ENCODE data around the gene ALG8.
"Not testable (repeated sequence)": the region's sequence is repeated elsewhere in the genome, so short reads cannot be mapped to it uniquely, and the experiment has no call there.

The ALG8 gene

DNA sequence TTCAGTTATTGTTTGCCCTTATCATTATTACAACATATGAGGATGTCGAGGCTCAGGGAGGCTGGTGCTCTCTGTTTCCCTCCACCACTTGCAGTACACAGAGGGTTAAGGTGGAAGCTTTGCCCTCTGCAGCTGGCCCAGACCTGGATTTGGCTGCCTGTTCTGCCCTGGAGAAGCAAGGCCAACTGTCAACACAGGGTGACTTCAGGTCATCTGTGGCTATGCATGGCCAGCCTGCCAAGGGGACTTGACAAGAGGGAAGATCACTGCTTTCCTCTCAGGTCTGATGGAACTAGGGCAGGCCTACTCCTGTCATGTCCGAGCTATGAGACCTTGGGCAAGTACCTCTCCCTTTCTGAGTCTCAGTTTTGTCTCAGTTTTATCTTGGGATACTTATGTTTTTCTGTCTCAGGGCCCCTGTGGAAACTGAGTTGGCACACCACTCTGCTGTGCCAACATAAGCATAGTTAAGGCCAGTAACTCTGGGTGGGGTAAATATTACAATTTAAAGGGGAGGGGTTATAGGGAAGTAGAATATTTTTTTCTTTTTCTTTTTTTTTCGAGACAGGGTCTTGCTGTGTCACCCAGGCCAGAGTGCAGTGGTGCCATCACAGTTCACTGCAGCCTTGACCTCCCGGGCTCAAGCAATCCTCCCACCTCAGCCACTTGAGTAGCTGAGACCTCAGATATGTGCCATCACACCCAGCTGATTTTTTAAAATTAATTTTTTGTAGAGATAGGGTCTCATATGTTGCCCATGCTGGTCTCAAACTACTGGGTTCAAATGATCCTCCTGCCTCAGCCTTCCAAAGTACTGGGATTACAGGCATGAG is 78.1 kb downstream of the ALG8 start:
- Histone ChIP-seq H3K4me2 (ENCODE audit: insufficient read depth, low read length, poor library complexity, severe bottlenecking) (no peak overlapping the region), H3K36me3 (replicated peaks in 1 of 2; ENCODE audit: control insufficient read depth in 2 of 2, insufficient read depth in 2 of 2, low read length in 2 of 2) (no peaks in the 10 kb centered on the region), H3K23ac (ENCODE audit: low read depth, low read length, poor library complexity) (no peak overlapping the region), H3K4me1 (ENCODE audit: control insufficient read depth in 2 of 2, insufficient read depth in 1 of 2, low read depth in 1 of 2, low read length in 2 of 2) (no peaks in the 10 kb centered on the region), H3K18ac (ENCODE audit: low read length) (no peak overlapping the region), H3K9ac (ENCODE audit: low read depth, low read length, poor library complexity) (no peak overlapping the region), H3K79me1 (ENCODE audit: low read depth, low read length) (no peaks in the 10 kb centered on the region), H2BK12ac (ENCODE audit: low read length) (no peak overlapping the region), H3K14ac (ENCODE audit: low read length) (no peak overlapping the region), H3K4ac (ENCODE audit: low read length) (no peak overlapping the region), H3K9me3 (replicated peaks in 1 of 2; ENCODE audit: control insufficient read depth in 2 of 2, insufficient read depth in 1 of 2, low read depth in 1 of 2, low read length in 2 of 2) (no peaks in the 10 kb centered on the region), H2BK120ac (ENCODE audit: low read depth, low read length) (no peak overlapping the region), H4K91ac (ENCODE audit: low read depth, low read length, poor library complexity) (no peak overlapping the region), H2BK5ac (ENCODE audit: low read length) (no peak overlapping the region), H3K4me3 (ENCODE audit: low read length in 2 of 2) (no peak overlapping the region), H4K8ac (ENCODE audit: low read depth, low read length) (no peak overlapping the region), H2AK5ac (ENCODE audit: low read depth, low read length) (no peak overlapping the region), H3K27ac (replicated peaks; ENCODE audit: low read length) (no peak overlapping the region), H2BK15ac (ENCODE audit: low read length) (no peak overlapping the region), H3K27me3 (ENCODE audit: control insufficient read depth in 3 of 3, insufficient read depth in 3 of 3, low read depth in 1 of 3, low read length in 3 of 3) (no peaks in the 10 kb centered on the region), H2AFZ (ENCODE audit: low read length) (no peak overlapping the region)
- no peak for DNase-seq (ENCODE audit: low spot score)
- WGBS, 2 donors (ENCODE audit: extremely low coverage in 2 of 2, insufficient read length in 2 of 2, insufficient replicate concordance in 1 of 2), result no CpG with 5 or more reads among the region's 4 CpGs

DNA sequence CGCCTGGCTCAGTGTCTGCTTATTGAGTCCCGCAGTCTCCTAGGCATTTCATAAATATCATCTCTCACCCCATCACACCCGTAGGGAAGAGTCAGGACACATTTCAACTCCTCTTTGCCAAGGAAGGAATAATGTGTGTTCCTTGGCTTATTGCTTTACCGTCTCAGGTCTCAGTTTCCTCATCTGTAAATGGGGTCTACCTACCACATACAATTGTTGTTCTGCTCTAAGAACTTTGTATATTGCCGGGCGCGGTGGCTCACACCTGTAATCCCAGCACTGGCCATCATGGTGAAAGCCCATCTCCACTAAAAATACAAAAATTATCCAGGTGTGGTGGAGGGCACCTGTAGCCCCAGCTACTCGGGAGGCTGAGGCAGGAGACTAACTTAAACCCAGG is 78.9 kb downstream of the ALG8 start:
- WGBS, 2 donors (ENCODE audit: extremely low coverage in 2 of 2, insufficient read length in 2 of 2, insufficient replicate concordance in 1 of 2), result no CpG with 5 or more reads among the region's 8 CpGs
- no peak overlapping the region for H3K4me3 ChIP-seq (ENCODE audit: low read length in 2 of 2)

DNA sequence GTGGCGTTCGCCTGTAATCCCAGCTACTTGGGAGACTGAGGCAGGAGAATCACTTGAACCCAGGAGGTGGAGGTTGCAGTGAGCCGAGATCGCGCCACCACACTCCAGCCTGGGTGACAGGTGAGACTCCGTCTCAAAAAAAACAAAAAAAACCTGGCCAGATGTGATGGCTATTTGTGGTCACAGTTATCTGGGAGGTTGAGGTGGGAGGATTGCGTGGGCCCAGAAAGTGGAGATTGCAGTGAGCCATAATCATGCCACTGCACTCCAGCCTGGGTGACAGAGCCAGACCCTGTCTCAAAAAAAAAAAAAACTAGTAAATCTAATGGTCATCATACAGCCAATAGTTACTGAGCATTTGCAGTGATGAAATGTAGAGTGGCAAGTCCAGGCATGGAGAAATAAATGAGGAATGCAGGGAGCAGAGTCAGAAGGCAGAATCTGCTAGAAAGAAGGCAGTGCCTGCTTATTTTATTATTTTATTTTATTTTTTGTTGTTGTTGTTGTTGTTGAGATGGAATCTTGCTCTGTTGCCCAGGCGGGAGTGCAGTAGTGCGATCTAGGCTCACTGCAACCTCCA is 79.6 kb downstream of the ALG8 start:
- not testable (repeated sequence) for H3K79me1 ChIP-seq (ENCODE audit: low read depth, low read length); H2AFZ ChIP-seq (ENCODE audit: low read length); H2AK5ac ChIP-seq (ENCODE audit: low read depth, low read length); H3K14ac ChIP-seq (ENCODE audit: low read length); H3K4me2 ChIP-seq (ENCODE audit: insufficient read depth, low read length, poor library complexity, severe bottlenecking); H2BK5ac ChIP-seq (ENCODE audit: low read length); H3K4me1 ChIP-seq (ENCODE audit: control insufficient read depth in 2 of 2, insufficient read depth in 1 of 2, low read depth in 1 of 2, low read length in 2 of 2); H3K4me3 ChIP-seq (ENCODE audit: low read length in 2 of 2); H3K36me3 ChIP-seq (replicated peaks in 1 of 2; ENCODE audit: control insufficient read depth in 2 of 2, insufficient read depth in 2 of 2, low read length in 2 of 2); H2BK15ac ChIP-seq (ENCODE audit: low read length); H4K8ac ChIP-seq (ENCODE audit: low read depth, low read length); H2BK12ac ChIP-seq (ENCODE audit: low read length); H3K18ac ChIP-seq (ENCODE audit: low read length); H3K27ac ChIP-seq (replicated peaks; ENCODE audit: low read length); DNase-seq (ENCODE audit: low spot score); H3K27me3 ChIP-seq (ENCODE audit: control insufficient read depth in 3 of 3, insufficient read depth in 3 of 3, low read depth in 1 of 3, low read length in 3 of 3); H4K91ac ChIP-seq (ENCODE audit: low read depth, low read length, poor library complexity); H3K4ac ChIP-seq (ENCODE audit: low read length); H2BK120ac ChIP-seq (ENCODE audit: low read depth, low read length); H3K9me3 ChIP-seq (replicated peaks in 1 of 2; ENCODE audit: control insufficient read depth in 2 of 2, insufficient read depth in 1 of 2, low read depth in 1 of 2, low read length in 2 of 2); H3K9ac ChIP-seq (ENCODE audit: low read depth, low read length, poor library complexity); H3K23ac ChIP-seq (ENCODE audit: low read depth, low read length, poor library complexity)
- WGBS, 2 donors (ENCODE audit: extremely low coverage in 2 of 2, insufficient read length in 2 of 2, insufficient replicate concordance in 1 of 2), result no CpG with 5 or more reads among the region's 9 CpGs

More for the DNA sequence above, 78.9 kb downstream of the ALG8 start:
- no peak overlapping the region for H3K18ac ChIP-seq (ENCODE audit: low read length)
- no peak for DNase-seq (ENCODE audit: low spot score)
- no peaks in the 10 kb centered on the region for H3K36me3 ChIP-seq (replicated peaks in 1 of 2; ENCODE audit: control insufficient read depth in 2 of 2, insufficient read depth in 2 of 2, low read length in 2 of 2)
- no peaks in the 10 kb centered on the region for H3K9me3 ChIP-seq (replicated peaks in 1 of 2; ENCODE audit: control insufficient read depth in 2 of 2, insufficient read depth in 1 of 2, low read depth in 1 of 2, low read length in 2 of 2)
- no peak overlapping the region for H2BK120ac ChIP-seq (ENCODE audit: low read depth, low read length)
- no peak overlapping the region for H4K91ac ChIP-seq (ENCODE audit: low read depth, low read length, poor library complexity)
- no peak overlapping the region for H3K9ac ChIP-seq (ENCODE audit: low read depth, low read length, poor library complexity)
- no peak overlapping the region for H2BK5ac ChIP-seq (ENCODE audit: low read length)
- no peak overlapping the region for H3K4me2 ChIP-seq (ENCODE audit: insufficient read depth, low read length, poor library complexity, severe bottlenecking)
- H3K4ac ChIP-seq (ENCODE audit: low read length), result no peak overlapping the region
- H2BK15ac ChIP-seq (ENCODE audit: low read length), result no peak overlapping the region
- no peaks in the 10 kb centered on the region for H3K27me3 ChIP-seq (ENCODE audit: control insufficient read depth in 3 of 3, insufficient read depth in 3 of 3, low read depth in 1 of 3, low read length in 3 of 3)
- H3K79me1 ChIP-seq (ENCODE audit: low read depth, low read length), result no peaks in the 10 kb centered on the region
- no peak overlapping the region for H2AK5ac ChIP-seq (ENCODE audit: low read depth, low read length)
- no peak overlapping the region for H4K8ac ChIP-seq (ENCODE audit: low read depth, low read length)
- H3K27ac ChIP-seq (replicated peaks; ENCODE audit: low read length), result no peak overlapping the region
- no peak overlapping the region for H2AFZ ChIP-seq (ENCODE audit: low read length)
- no peak overlapping the region for H2BK12ac ChIP-seq (ENCODE audit: low read length)
- H3K4me1 ChIP-seq (ENCODE audit: control insufficient read depth in 2 of 2, insufficient read depth in 1 of 2, low read depth in 1 of 2, low read length in 2 of 2), result no peaks in the 10 kb centered on the region
- no peak overlapping the region for H3K14ac ChIP-seq (ENCODE audit: low read length)
- no peak overlapping the region for H3K23ac ChIP-seq (ENCODE audit: low read depth, low read length, poor library complexity)

DNA sequence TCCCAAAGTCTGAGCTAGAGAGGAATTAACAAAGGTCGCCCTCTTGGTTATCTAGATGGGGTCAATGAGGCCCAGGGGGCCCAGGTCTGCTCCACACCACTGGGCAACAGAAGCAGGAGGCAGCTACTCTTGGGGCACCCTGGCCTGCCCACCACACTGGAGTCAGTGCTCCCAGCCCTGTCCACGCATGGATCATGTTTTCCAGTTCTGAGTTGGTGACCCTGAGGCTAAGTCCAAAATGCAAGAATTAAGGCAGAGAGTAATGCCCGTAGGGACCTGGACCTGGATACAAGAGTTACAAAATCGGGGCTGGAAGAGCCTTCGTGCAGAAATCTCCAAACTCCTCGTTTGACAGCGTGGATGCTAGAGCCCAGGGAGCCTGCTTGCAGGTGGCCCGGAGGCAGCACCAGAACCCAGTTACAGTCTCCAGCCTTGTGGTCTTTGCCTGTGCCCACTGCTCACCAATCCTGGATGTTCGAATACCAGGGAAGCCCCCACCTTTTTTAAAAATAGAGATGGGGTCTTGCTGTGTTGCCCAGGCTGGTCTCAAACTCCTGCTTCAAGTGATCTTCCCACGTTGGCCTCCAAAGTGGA is 81.9 kb downstream of the ALG8 start:
- Histone ChIP-seq H3K18ac (ENCODE audit: low read length) (no peak overlapping the region), H4K91ac (ENCODE audit: low read depth, low read length, poor library complexity) (no peak overlapping the region), H2AK5ac (ENCODE audit: low read depth, low read length) (no peak overlapping the region), H3K79me1 (ENCODE audit: low read depth, low read length) (no peaks in the 10 kb centered on the region), H3K4ac (ENCODE audit: low read length) (no peak overlapping the region), H3K4me1 (ENCODE audit: control insufficient read depth in 2 of 2, insufficient read depth in 1 of 2, low read depth in 1 of 2, low read length in 2 of 2) (no peaks in the 10 kb centered on the region), H3K9ac (ENCODE audit: low read depth, low read length, poor library complexity) (peak overlapping the region; percentile 50), H2BK12ac (ENCODE audit: low read length) (no peak overlapping the region), H3K27ac (replicated peaks; ENCODE audit: low read length) (no peak overlapping the region), H3K23ac (ENCODE audit: low read depth, low read length, poor library complexity) (no peak overlapping the region), H3K9me3 (replicated peaks in 1 of 2; ENCODE audit: control insufficient read depth in 2 of 2, insufficient read depth in 1 of 2, low read depth in 1 of 2, low read length in 2 of 2) (no peaks in the 10 kb centered on the region), H3K36me3 (replicated peaks in 1 of 2; ENCODE audit: control insufficient read depth in 2 of 2, insufficient read depth in 2 of 2, low read length in 2 of 2) (no peaks in the 10 kb centered on the region), H2BK5ac (ENCODE audit: low read length) (no peak overlapping the region), H2BK120ac (ENCODE audit: low read depth, low read length) (no peak overlapping the region), H3K27me3 (ENCODE audit: control insufficient read depth in 3 of 3, insufficient read depth in 3 of 3, low read depth in 1 of 3, low read length in 3 of 3) (no peaks in the 10 kb centered on the region), H3K14ac (ENCODE audit: low read length) (no peak overlapping the region), H3K4me3 (ENCODE audit: low read length in 2 of 2) (peak overlapping the region in 1 of 2 donors; percentile 60), H2AFZ (ENCODE audit: low read length) (no peak overlapping the region), H4K8ac (ENCODE audit: low read depth, low read length) (no peak overlapping the region), H3K4me2 (ENCODE audit: insufficient read depth, low read length, poor library complexity, severe bottlenecking) (no peak overlapping the region), H2BK15ac (ENCODE audit: low read length) (no peak overlapping the region)
- WGBS, 2 donors (ENCODE audit: extremely low coverage in 2 of 2, insufficient read length in 2 of 2, insufficient replicate concordance in 1 of 2), result no CpG with 5 or more reads among the region's 10 CpGs
- DNase-seq (ENCODE audit: low spot score), result no peak
